Transverse colon (tissue), 4 donors: Measurements from ENCODE around the gene CDKAL1. TPM values are rescaled to one million over a fixed set of nuclear protein-coding genes. Genes with fewer than 3 reads are reported as not detected.

Experiments used
- DNase-seq: peaks from one replicate; pipeline ENCODE4 v3.0.0-alpha.2; 2019
- H3K27ac ChIP-seq, 4 donors: fragments of 200-600 bp; sonication (generic); 2 replicates each; pipeline ENCODE4 v1.5.1; 2016 to 2018; ENCODE audit warnings: inconsistent platforms in 4 of 4
- H3K27me3 ChIP-seq: fragments of 200-600 bp; sonication (generic); 2 replicates; pipeline ENCODE4 v1.5.1; 2017; ENCODE audit warnings: inconsistent platforms
- H3K36me3 ChIP-seq, 4 donors: fragments of 200-600 bp; sonication (generic); 2 replicates each; pipeline ENCODE4 v1.5.1; 2017 to 2019; ENCODE audit warnings: inconsistent platforms in 4 of 4
- H3K4me1 ChIP-seq, 4 donors: fragments of 200-600 bp; sonication (generic); 2 replicates each; pipeline ENCODE4 v1.5.1; 2017 to 2020; ENCODE audit warnings: inconsistent platforms in 4 of 4
- H3K4me3 ChIP-seq, 4 donors: fragments of 200-600 bp; sonication (generic); 1 replicate in 1 of 4; 2 replicates in 3 of 4; pipeline versions ENCODE4 v1.5.1 to v1.6.1; 2017 to 2019; ENCODE audit warnings: inconsistent platforms in 4 of 4
- H3K9me3 ChIP-seq, 2 donors: fragments of 200-600 bp; sonication (generic); 2 replicates each; pipeline ENCODE4 v1.5.1; 2017 to 2019; ENCODE audit warnings: inconsistent platforms in 2 of 2
- CTCF ChIP-seq, 5 experiments: fragments of 200-600 bp in 3 of 5; fragments of 450-650 bp in 2 of 5; sonication (generic) in 3 of 5; IDR thresholded peaks; 1 replicate in 2 of 5; 2 replicates in 3 of 5; pipeline ENCODE4 v1.5.1; 2016 to 2017; ENCODE audit warnings: antibody characterized with exemption in 5 of 5, inconsistent platforms in 3 of 5, mild to moderate bottlenecking in 2 of 5, moderate library complexity in 1 of 5
- EP300 ChIP-seq: sonication (generic); formaldehyde crosslinking; IDR thresholded peaks from one replicate; pipeline ENCODE4 v1.6.1; 2017; ENCODE audit warnings: antibody characterized with exemption, low read depth
- POLR2A ChIP-seq: fragments of 450-650 bp; IDR thresholded peaks from one replicate; pipeline ENCODE4 v1.6.1; 2016; ENCODE audit warnings: antibody characterized with exemption, mild to moderate bottlenecking, moderate library complexity
- POLR2AphosphoS5 ChIP-seq, 3 donors: sonication (generic); formaldehyde crosslinking; IDR thresholded peaks; one replicate each; pipeline ENCODE4 v1.6.1; 2016; ENCODE audit warnings: antibody characterized with exemption in 3 of 3
- WGBS, 2 donors: methylation state at CpG; one replicate each; pipeline ENCODE4 v1.1.5; 2018; ENCODE audit warnings: low coverage in 1 of 2; 5-methylcytosine and 5-hydroxymethylcytosine counted together
- in situ Hi-C, 4 donors: fragments of 200-750 bp; cut with MboI; loops; one replicate each; pipeline versions ENCODE4 v1.15.0 to v1.15.1; 2017; ENCODE audit warnings: low sequenced_read_pairs in 3 of 4, low pct_ligation_motif_present in 1 of 4, low pct_unique_long_range_greater_than_20kb in 1 of 4
- intact Hi-C: fragments of 100-400 bp; cut with DNase I; formaldehyde crosslinking; loops from one replicate; pipeline ENCODE4 v1.15.1; 2023; ENCODE audit warnings: low total_unique reads
- total RNA-seq, 4 donors: library from RNA; depleted of rRNA; stranded (reverse); fragments of >200 nt; gene quantifications; one replicate each; pipeline ENCODE4 v1.1.0, GENCODE V29; 2016

Gene CDKAL1
- total RNA-seq, 4 donors from 2014 or later: 4.8 to 21.7 (median 12.5) TPM

- in situ Hi-C loops (no loop called here), intact Hi-C loops (no loop called here)
- Histone ChIP-seq H3K4me3 (no peak overlapping the region), H3K9me3 (no peaks in the 10 kb centered on the region), H3K27me3 (no peaks in the 10 kb centered on the region), H3K27ac (no peak overlapping the region), H3K36me3 (no peaks in the 10 kb centered on the region), H3K4me1 (peaks cover 0 to 3% (median 0%) of the 10 kb centered on the region in 4 donors)
- no peak for TF ChIP-seq POLR2A
- no peak for TF ChIP-seq CTCF (IDR thresholded peaks at IDR 0.05)
- TF ChIP-seq POLR2AphosphoS5 (IDR thresholded peaks at IDR 0.05): no peak
- no peak for TF ChIP-seq EP300
- 89 to 93% methylated on average over 3 to 5 of the region's 5 CpGs for WGBS, 2 donors
- DNase-seq: no peak
These were observed 584.0 kb downstream of the CDKAL1 start for GRCh38 chr6:21118216-21118780.

DNA sequence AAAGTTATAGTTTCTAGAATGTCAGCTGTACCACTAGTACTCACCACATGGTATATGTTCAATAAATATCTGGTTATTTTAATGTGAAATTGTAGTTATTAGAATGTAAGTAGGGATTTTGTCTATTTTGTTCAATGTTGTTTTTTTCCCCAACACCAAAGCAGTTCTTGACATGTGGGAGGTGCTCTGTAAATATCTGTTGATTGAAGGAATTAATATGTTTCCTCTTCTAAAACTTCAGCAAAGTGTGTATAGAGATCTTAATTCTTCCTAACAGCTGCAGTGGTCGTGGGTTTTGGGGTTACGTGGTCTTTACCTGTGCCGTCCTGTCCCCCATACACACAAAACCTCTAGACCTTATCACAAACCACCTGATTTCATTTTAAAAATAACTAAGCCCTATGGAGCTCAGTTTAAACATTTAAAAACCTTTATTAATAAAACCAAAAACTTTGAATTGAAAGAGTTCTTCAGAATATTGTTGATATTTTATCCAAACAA is 587.4 kb downstream of the CDKAL1 start:
- no peak overlapping the region for H3K27ac ChIP-seq
- no peaks in the 10 kb centered on the region for H3K36me3 ChIP-seq
- no peaks in the 10 kb centered on the region for H3K4me1 ChIP-seq
- H3K27me3 ChIP-seq: no peaks in the 10 kb centered on the region
- 82 to 88% methylated on average over 3 of the region's 3 CpGs for WGBS, 2 donors
- no peak for TF ChIP-seq POLR2A
- TF ChIP-seq CTCF (IDR thresholded peaks at IDR 0.05): no peak
- no peak for TF ChIP-seq POLR2AphosphoS5 (IDR thresholded peaks at IDR 0.05)
- no peak for TF ChIP-seq EP300
- no peak for DNase-seq
- in situ Hi-C loops (no loop called here), intact Hi-C loops (no loop called here)
- no peaks in the 10 kb centered on the region for H3K9me3 ChIP-seq
- no peak overlapping the region for H3K4me3 ChIP-seq

DNA sequence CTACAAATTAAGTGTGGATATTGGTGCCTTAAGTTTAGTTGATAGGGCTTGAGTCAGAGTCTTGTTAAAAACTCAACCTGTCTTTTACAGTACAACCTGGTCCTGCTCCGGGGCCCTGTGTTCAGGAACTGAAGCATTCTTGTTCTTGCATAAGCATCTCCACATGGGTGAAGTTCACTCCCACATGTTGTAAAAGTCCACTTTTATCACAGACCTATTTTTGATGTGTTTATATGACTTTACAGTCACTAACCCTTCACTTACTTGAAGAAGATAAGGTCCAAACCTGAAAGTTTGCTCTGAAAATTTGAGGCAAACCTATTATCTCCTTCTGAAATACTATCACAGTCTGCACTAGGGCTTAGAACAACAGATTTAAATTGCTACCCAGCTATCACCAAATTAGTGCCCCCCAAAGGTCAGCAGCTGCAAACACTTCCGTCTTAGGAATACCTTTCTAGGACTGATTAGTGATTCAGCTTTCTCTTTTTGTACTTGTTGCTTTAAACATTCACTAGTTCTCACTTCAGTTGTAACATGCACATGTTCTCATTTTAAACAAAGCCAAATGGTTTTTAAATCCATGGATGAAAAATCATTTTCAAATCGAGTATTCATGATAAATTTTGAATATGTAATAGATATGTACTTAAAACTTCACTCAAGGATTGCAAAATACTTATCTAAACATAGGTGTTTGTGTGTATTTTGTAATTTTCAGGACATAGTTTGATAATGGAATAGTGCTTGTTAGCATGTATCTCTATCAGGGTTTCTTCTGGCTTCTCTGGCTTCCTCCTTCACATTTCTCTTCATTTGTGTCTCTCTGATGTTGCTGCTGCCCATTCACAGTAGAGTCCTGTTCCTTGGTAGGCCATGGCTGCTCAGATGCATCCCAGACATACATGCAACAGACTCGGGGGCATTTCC is 589.5 kb downstream of the CDKAL1 start:
- 76 to 80% methylated on average over 4 of the region's 4 CpGs for WGBS, 2 donors
- TF ChIP-seq POLR2AphosphoS5 (IDR thresholded peaks at IDR 0.05) (no peak), CTCF (IDR thresholded peaks at IDR 0.05) (no peak), POLR2A (no peak)
- Histone ChIP-seq H3K36me3 (no peaks in the 10 kb centered on the region), H3K27ac (no peak overlapping the region), H3K4me1 (no peaks in the 10 kb centered on the region), H3K27me3 (no peaks in the 10 kb centered on the region), H3K4me3 (no peak overlapping the region), H3K9me3 (no peaks in the 10 kb centered on the region)
- no peak for DNase-seq
- intact Hi-C loops (no loop called here), in situ Hi-C loops (no loop called here)

DNA sequence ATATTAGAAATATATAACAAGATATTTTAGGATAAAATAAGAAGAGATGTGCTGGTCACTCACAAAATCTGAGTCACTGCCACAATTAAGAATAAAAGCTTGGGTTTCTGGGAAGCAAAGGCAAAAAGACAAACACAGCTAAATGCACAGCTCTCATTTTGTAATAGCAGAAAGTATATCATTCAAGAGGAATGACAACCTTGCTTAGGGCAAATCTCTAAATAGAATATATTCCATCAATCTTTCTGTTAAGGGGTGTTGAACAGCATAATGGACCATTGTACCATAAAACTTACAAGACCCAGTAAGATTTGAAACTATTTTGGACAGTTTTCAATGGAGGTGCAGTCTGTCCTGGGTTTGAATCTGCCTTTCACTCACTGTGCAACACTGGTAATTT is 594.3 kb downstream of the CDKAL1 start:
- no peaks in the 10 kb centered on the region for H3K4me1 ChIP-seq
- no peak overlapping the region for H3K27ac ChIP-seq
- no peak overlapping the region for H3K4me3 ChIP-seq
- no peaks in the 10 kb centered on the region for H3K27me3 ChIP-seq
- TF ChIP-seq EP300: no peak
- no peak for TF ChIP-seq CTCF (IDR thresholded peaks at IDR 0.05)
- no peak for TF ChIP-seq POLR2AphosphoS5 (IDR thresholded peaks at IDR 0.05)
- TF ChIP-seq POLR2A: no peak
- intact Hi-C loops (no loop called here), in situ Hi-C loops (no loop called here)
- no peak for DNase-seq
- no peaks in the 10 kb centered on the region for H3K9me3 ChIP-seq
- H3K36me3 ChIP-seq: no peaks in the 10 kb centered on the region
